Activated CD8-positive, alpha-beta T cell treated with anti-CD3 and anti-CD28 coated beads for 36 hours (primary cell): ENCODE data around the gene KLHL13. TPM values are rescaled to one million over a fixed set of nuclear protein-coding genes. Genes with fewer than 3 reads are reported as not detected.

ENCODE experiments used
- ATAC-seq: fragments of 200-7000 bp; cut with Tn5 transposase; one replicate; pipeline ENCODE4 v1.10.0; 2021; ENCODE audit warnings: mild to moderate bottlenecking, moderate library complexity
- CTCF ChIA-PET: fragments of 350-600 bp; sonication (Branson Sonifier 250); formaldehyde crosslinking; loops from one replicate; lab custom pipeline; 2021; ENCODE audit warnings: antibody characterized with exemption; lab: Charles Lee
- POLR2A ChIA-PET: fragments of 350-600 bp; sonication (Branson Sonifier 250); formaldehyde crosslinking; loops from one replicate; lab custom pipeline; 2021; ENCODE audit warnings: antibody characterized with exemption; lab: Charles Lee
- DNase-seq: peaks from one replicate; pipeline ENCODE4 v3.0.0-alpha.2; 2020
- H3K27ac Mint-ChIP-seq: one replicate; pipeline ENCODE4 v1.8.0; 2021; ENCODE audit warnings: mild to moderate bottlenecking, mixed read lengths
- H3K27me3 Mint-ChIP-seq: one replicate; pipeline ENCODE4 v1.8.0; 2021; ENCODE audit warnings: mixed read lengths
- H3K36me3 Mint-ChIP-seq: one replicate; pipeline ENCODE4 v1.8.0; 2021; ENCODE audit warnings: low read depth, mixed read lengths
- H3K4me1 Mint-ChIP-seq: one replicate; pipeline ENCODE4 v1.8.0; 2021; ENCODE audit warnings: low read depth, mixed read lengths
- H3K4me3 Mint-ChIP-seq: one replicate; pipeline ENCODE4 v1.8.0; 2021; ENCODE audit warnings: mild to moderate bottlenecking, moderate library complexity, mixed read lengths
- H3K9me3 Mint-ChIP-seq: one replicate; pipeline ENCODE4 v1.8.0; 2021; ENCODE audit warnings: mixed read lengths
- CTCF ChIP-seq: fragments of 200-600 bp; IDR thresholded peaks from one replicate; pipeline ENCODE4 v1.8.0; 2022; ENCODE audit warnings: antibody characterized with exemption, mild to moderate bottlenecking
- intact Hi-C: fragments of 100-400 bp; cut with micrococcal nuclease; formaldehyde crosslinking; loops from one replicate; pipeline ENCODE4 v1.10.0; 2022
- total RNA-seq, 2 experiments: library from RNA; stranded (reverse); gene quantifications; one replicate each; pipeline ENCODE4 v1.2.3, GENCODE V29; 2021

KLHL13 gene
- total RNA-seq, 2 experiments from 2014 or later, result 2.2 to 2.8 TPM

- Mint-ChIP-seq H3K4me3 (no peak overlapping the region), H3K27ac (no peak overlapping the region), H3K27me3 (no peaks in the 10 kb centered on the region), H3K4me1 (no peaks in the 10 kb centered on the region), H3K36me3 (no peaks in the 10 kb centered on the region), H3K9me3 (peaks cover 9% of the 10 kb centered on the region)
- no peak for TF ChIP-seq CTCF
- no peak for DNase-seq
- intact Hi-C loops, result no loop called here
- ATAC-seq, result no peak
- ChIA-PET CTCF (no interaction called here), POLR2A (no interaction called here)
These were observed 77.0 kb downstream of the KLHL13 start for GRCh38 chrX:118039591-118039990.

GRCh38 chrX:118038614-118039365, 77.8 kb downstream of the KLHL13 start:
- H3K4me1 Mint-ChIP-seq, result no peaks in the 10 kb centered on the region
- TF ChIP-seq CTCF, result no peak
- no peak for DNase-seq
- H3K27me3 Mint-ChIP-seq, result no peaks in the 10 kb centered on the region
- no peak for ATAC-seq
- no peaks in the 10 kb centered on the region for H3K36me3 Mint-ChIP-seq
- intact Hi-C loops, result no loop called here
- ChIA-PET CTCF (no interaction called here), POLR2A (no interaction called here)
- no peak overlapping the region for H3K27ac Mint-ChIP-seq
- no peak overlapping the region for H3K4me3 Mint-ChIP-seq
- H3K9me3 Mint-ChIP-seq, result peaks cover 9% of the 10 kb centered on the region

- no peak overlapping the region for H3K4me3 Mint-ChIP-seq
- H3K9me3 Mint-ChIP-seq, result no peaks in the 10 kb centered on the region
- H3K27ac Mint-ChIP-seq, result no peak overlapping the region
- ATAC-seq (no peak), DNase-seq (no peak)
- no peaks in the 10 kb centered on the region for H3K36me3 Mint-ChIP-seq
- intact Hi-C loops, result no loop called here
- H3K27me3 Mint-ChIP-seq, result no peaks in the 10 kb centered on the region
- TF ChIP-seq CTCF, result no peak
- no peaks in the 10 kb centered on the region for H3K4me1 Mint-ChIP-seq
- ChIA-PET POLR2A (no interaction called here), CTCF (no interaction called here)
These were observed 90.0 kb downstream of the KLHL13 start for GRCh38 chrX:118026631-118027030.

GRCh38 chrX:118025226-118025625, 91.4 kb downstream of the KLHL13 start:
- Mint-ChIP-seq H3K36me3 (no peaks in the 10 kb centered on the region), H3K4me3 (no peak overlapping the region), H3K27me3 (no peaks in the 10 kb centered on the region), H3K27ac (no peak overlapping the region), H3K4me1 (no peaks in the 10 kb centered on the region), H3K9me3 (no peaks in the 10 kb centered on the region)
- ChIA-PET POLR2A (no interaction called here), CTCF (no interaction called here)
- intact Hi-C loops, result no loop called here
- no peak for DNase-seq
- no peak for ATAC-seq
- no peak for TF ChIP-seq CTCF

GRCh38 chrX:118024482-118024881, 92.1 kb downstream of the KLHL13 start:
- no peak for TF ChIP-seq CTCF
- no peaks in the 10 kb centered on the region for H3K9me3 Mint-ChIP-seq
- POLR2A ChIA-PET, result no interaction called here
- H3K36me3 Mint-ChIP-seq, result no peaks in the 10 kb centered on the region
- no peak for DNase-seq
- H3K27me3 Mint-ChIP-seq, result no peaks in the 10 kb centered on the region
- no peaks in the 10 kb centered on the region for H3K4me1 Mint-ChIP-seq
- CTCF ChIA-PET, result no interaction called here
- no peak overlapping the region for H3K4me3 Mint-ChIP-seq
- ATAC-seq, result no peak
- H3K27ac Mint-ChIP-seq, result no peak overlapping the region
- intact Hi-C loops, result no loop called here
